Gastrocnemius medialis (tissue), 4 donors: Measurements from ENCODE around the gene NTM. TPM values are rescaled to one million over a fixed set of nuclear protein-coding genes. Genes with fewer than 3 reads are reported as not detected.

ENCODE experiments used
- ATAC-seq, 2 donors: fragments of 150-250 bp; one replicate each; pipeline ENCODE4 v1.9.1; 2016
- DNase-seq, 2 donors: peaks; one replicate each; pipeline ENCODE4 v3.0.0-alpha.2; 2019
- H3K27ac ChIP-seq, 4 donors: fragments of 200-600 bp; sonication (generic); 1 replicate in 1 of 4; 2 replicates in 3 of 4; pipeline ENCODE4 v1.5.1; 2016 to 2018; ENCODE audit warnings: mild to moderate bottlenecking in 2 of 4, moderate library complexity in 1 of 4
- H3K27me3 ChIP-seq, 3 donors: fragments of 200-600 bp; sonication (generic) in 2 of 3; 1 replicate in 1 of 3; 2 replicates in 2 of 3; pipeline versions ENCODE4 v1.5.1 to v1.6.0; 2016 to 2019; ENCODE audit warnings: mild to moderate bottlenecking in 1 of 3, moderate library complexity in 1 of 3
- H3K36me3 ChIP-seq, 2 donors: fragments of 200-600 bp; sonication (generic) in 1 of 2; one replicate each; pipeline ENCODE4 v1.5.1; 2017 to 2018
- H3K4me1 ChIP-seq, 2 donors: fragments of 200-600 bp; sonication (generic) in 1 of 2; one replicate each; pipeline ENCODE4 v1.5.1; 2016 to 2017; ENCODE audit warnings: mild to moderate bottlenecking in 2 of 2
- H3K4me3 ChIP-seq, 4 donors: fragments of 200-600 bp; sonication (generic) in 3 of 4; 1 replicate in 1 of 4; 2 replicates in 3 of 4; pipeline ENCODE4 v1.5.1; 2016 to 2019; ENCODE audit warnings: mild to moderate bottlenecking in 2 of 4
- H3K9me3 ChIP-seq, 3 donors: fragments of 200-600 bp; sonication (generic) in 2 of 3; 1 replicate in 1 of 3; 2 replicates in 2 of 3; pipeline ENCODE4 v1.5.1; 2016 to 2019
- POLR2A ChIP-seq, 2 donors: fragments of 450-650 bp; IDR thresholded peaks; one replicate each; pipeline ENCODE4 v1.6.1; 2017; ENCODE audit warnings: antibody characterized with exemption in 2 of 2, mild to moderate bottlenecking in 2 of 2, moderate library complexity in 2 of 2
- in situ Hi-C, 4 donors: fragments of 200-750 bp; cut with MboI; loops; one replicate each; pipeline versions ENCODE4 v1.15.0 to v1.8.0; 2017; ENCODE audit warnings: low sequenced_read_pairs in 4 of 4
- intact Hi-C: fragments of 100-400 bp; cut with DNase I; formaldehyde crosslinking; loops from one replicate; pipeline ENCODE4 v1.15.1; 2023; ENCODE audit warnings: low total_unique reads
- total RNA-seq, 4 donors: library from RNA; depleted of rRNA; stranded (reverse); fragments of >200 nt; gene quantifications; one replicate each; pipeline versions ENCODE4 v1.1.0 to v1.2.3, GENCODE V29; 2016
- TF ChIP-seq, protein P1 (sequence below), 5 experiments: fragments of 450-650 bp in 3 of 5; fragments of 200-600 bp in 2 of 5; sonication (generic) in 2 of 5; IDR thresholded peaks in 4 of 5; conservative IDR thresholded peaks in 1 of 5; 1 replicate in 4 of 5; 2 replicates in 1 of 5; pipeline ENCODE4 v1.5.1; 2016 to 2019; ENCODE audit warnings: antibody characterized with exemption in 5 of 5, mild to moderate bottlenecking in 3 of 5, moderate library complexity in 3 of 5

Gene NTM
- total RNA-seq, 4 donors from 2014 or later = 0.69 TPM; not detected in 3

DNA sequence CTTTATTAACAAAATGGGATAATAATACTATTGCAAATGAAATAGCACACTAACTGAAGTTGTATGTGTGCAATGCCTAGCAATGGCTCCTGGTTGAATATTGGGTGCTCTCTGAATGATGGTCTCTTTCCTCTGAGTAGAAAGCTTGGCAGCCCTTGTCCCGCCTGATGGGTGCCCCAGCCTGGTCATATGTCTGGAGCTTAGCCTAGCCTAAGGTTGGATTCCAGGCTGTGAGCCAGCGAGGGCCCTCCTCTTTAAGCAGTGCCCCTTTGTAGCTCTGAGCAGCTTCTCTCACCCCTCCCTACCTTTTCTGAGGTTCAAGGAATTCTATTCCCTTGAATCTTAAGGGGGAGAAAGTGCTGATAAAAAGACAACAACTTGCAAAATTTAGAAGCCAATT is 499.9 kb downstream of the NTM start:
- ATAC-seq (no peak), DNase-seq (no peak)
- in situ Hi-C loops (loop anchor here in 3 of 4 donors (25.0 kb wide), 1 partner anchor 267 kb away; no protein-coding TSS in a partner anchor), intact Hi-C loops (no loop called here)
- no peaks in the 10 kb centered on the region for H3K4me1 ChIP-seq
- H3K27ac ChIP-seq = no peak overlapping the region
- no peak overlapping the region for H3K4me3 ChIP-seq
- H3K9me3 ChIP-seq = no peaks in the 10 kb centered on the region
- TF ChIP-seq POLR2A (IDR thresholded peaks at IDR 0.05) = no peak
- TF ChIP-seq, protein P1, sequence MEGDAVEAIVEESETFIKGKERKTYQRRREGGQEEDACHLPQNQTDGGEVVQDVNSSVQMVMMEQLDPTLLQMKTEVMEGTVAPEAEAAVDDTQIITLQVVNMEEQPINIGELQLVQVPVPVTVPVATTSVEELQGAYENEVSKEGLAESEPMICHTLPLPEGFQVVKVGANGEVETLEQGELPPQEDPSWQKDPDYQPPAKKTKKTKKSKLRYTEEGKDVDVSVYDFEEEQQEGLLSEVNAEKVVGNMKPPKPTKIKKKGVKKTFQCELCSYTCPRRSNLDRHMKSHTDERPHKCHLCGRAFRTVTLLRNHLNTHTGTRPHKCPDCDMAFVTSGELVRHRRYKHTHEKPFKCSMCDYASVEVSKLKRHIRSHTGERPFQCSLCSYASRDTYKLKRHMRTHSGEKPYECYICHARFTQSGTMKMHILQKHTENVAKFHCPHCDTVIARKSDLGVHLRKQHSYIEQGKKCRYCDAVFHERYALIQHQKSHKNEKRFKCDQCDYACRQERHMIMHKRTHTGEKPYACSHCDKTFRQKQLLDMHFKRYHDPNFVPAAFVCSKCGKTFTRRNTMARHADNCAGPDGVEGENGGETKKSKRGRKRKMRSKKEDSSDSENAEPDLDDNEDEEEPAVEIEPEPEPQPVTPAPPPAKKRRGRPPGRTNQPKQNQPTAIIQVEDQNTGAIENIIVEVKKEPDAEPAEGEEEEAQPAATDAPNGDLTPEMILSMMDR (IDR thresholded peaks at IDR 0.05 in 4 of 5, conservative IDR thresholded peaks at IDR 0.05 in 1 of 5) = no peak
- no peaks in the 10 kb centered on the region for H3K27me3 ChIP-seq
- H3K36me3 ChIP-seq = no peaks in the 10 kb centered on the region

DNA sequence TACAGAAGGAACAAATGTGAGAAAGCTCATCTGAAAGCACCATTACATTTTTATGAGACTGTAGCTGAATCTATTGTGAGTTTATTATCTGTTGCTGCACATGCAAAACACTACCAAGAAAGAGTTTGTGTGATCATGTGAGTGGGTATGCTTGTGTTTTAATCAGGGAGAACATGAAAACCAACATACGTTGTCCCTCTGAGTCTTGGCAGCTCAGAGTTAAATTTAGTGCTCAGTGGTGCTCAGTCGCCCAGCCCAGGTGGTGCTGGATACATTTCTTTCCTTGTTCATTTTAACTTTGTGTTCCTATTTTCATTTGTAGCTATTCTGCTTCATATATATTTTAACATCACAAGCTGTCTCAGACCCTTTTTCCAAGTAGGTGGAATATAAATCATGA is 500.6 kb downstream of the NTM start:
- TF ChIP-seq POLR2A (IDR thresholded peaks at IDR 0.05) = no peak
- TF ChIP-seq, protein P1 (IDR thresholded peaks at IDR 0.05 in 4 of 5, conservative IDR thresholded peaks at IDR 0.05 in 1 of 5) = no peak
- H3K27me3 ChIP-seq = no peaks in the 10 kb centered on the region

DNA sequence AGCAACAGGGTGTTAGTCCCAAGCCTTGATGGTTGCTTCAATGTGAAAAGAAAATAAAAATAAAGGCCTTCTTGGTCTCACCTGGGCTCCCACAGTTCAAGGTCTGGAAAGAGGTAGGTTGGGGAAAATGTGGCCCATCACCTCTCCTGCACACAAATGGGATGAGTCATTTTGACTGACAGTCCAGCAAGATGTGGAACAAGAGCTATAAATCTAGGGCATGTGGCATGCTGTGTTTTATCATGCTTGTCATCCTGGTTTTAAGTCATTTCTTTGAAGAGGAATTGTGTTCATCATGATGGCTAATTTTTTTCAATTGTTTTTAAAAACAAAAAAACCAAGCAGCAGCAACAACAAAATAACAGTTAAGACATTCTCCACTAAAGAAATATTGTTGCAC is 503.7 kb downstream of the NTM start:
- DNase-seq (no peak), ATAC-seq (no peak)
- H3K27me3 ChIP-seq = no peaks in the 10 kb centered on the region
- no peak for TF ChIP-seq POLR2A (IDR thresholded peaks at IDR 0.05)
- TF ChIP-seq, protein P1 (IDR thresholded peaks at IDR 0.05 in 4 of 5, conservative IDR thresholded peaks at IDR 0.05 in 1 of 5) = no peak
- H3K9me3 ChIP-seq = no peaks in the 10 kb centered on the region
- no peak overlapping the region for H3K27ac ChIP-seq
- no peak overlapping the region for H3K4me3 ChIP-seq
- no peaks in the 10 kb centered on the region for H3K36me3 ChIP-seq
- in situ Hi-C loops = loop anchor here in 3 of 4 donors (25.0 kb wide), 1 partner anchor 263 kb away; no protein-coding TSS in a partner anchor
- no peaks in the 10 kb centered on the region for H3K4me1 ChIP-seq
- intact Hi-C loops = no loop called here

More for the DNA sequence above, 500.6 kb downstream of the NTM start:
- intact Hi-C loops = no loop called here
- Histone ChIP-seq H3K27ac (no peak overlapping the region), H3K4me3 (no peak overlapping the region), H3K9me3 (no peaks in the 10 kb centered on the region), H3K36me3 (no peaks in the 10 kb centered on the region), H3K4me1 (no peaks in the 10 kb centered on the region)
- ATAC-seq = no peak
- in situ Hi-C loops = loop anchor here in 3 of 4 donors (25.0 kb wide), 1 partner anchor 266 kb away; no protein-coding TSS in a partner anchor
- DNase-seq = no peak

DNA sequence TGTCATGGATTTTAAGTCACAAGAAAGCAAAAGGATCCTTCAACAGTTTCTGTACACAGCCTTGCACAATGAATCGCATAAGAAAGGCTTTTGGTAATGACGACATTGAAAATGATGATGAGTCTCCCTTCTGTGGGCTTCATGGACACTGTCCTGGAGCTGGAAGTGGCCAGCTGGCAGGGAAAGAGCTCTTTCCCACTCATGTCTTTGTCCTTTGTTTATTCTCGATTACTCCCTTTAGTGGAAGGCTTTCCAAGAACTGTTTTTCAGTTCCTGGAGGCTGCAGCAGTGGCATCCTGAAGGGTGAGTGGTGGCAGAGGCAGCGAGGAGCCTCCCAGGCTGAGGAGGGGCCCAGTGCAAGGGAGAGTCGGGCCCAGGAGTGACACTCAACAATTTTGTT is 505.2 kb downstream of the NTM start:
- Histone ChIP-seq H3K4me3 (no peak overlapping the region), H3K27me3 (no peaks in the 10 kb centered on the region), H3K27ac (no peak overlapping the region), H3K4me1 (no peaks in the 10 kb centered on the region), H3K36me3 (no peaks in the 10 kb centered on the region), H3K9me3 (no peaks in the 10 kb centered on the region)
- in situ Hi-C loops (no loop called here), intact Hi-C loops (no loop called here)
- ATAC-seq (no peak), DNase-seq (no peak)
- TF ChIP-seq, protein P1 (IDR thresholded peaks at IDR 0.05 in 4 of 5, conservative IDR thresholded peaks at IDR 0.05 in 1 of 5) = no peak
- no peak for TF ChIP-seq POLR2A (IDR thresholded peaks at IDR 0.05)
